ENCODE results near the gene RAVER1. TPM values are rescaled to one million over a fixed set of nuclear protein-coding genes. Genes with fewer than 3 reads are reported as not detected.

The RAVER1 gene
- total and polyA plus RNA-seq, 3 donors from 2014 or later: 32.3 to 49.6 (median 34.5) TPM

DNA sequence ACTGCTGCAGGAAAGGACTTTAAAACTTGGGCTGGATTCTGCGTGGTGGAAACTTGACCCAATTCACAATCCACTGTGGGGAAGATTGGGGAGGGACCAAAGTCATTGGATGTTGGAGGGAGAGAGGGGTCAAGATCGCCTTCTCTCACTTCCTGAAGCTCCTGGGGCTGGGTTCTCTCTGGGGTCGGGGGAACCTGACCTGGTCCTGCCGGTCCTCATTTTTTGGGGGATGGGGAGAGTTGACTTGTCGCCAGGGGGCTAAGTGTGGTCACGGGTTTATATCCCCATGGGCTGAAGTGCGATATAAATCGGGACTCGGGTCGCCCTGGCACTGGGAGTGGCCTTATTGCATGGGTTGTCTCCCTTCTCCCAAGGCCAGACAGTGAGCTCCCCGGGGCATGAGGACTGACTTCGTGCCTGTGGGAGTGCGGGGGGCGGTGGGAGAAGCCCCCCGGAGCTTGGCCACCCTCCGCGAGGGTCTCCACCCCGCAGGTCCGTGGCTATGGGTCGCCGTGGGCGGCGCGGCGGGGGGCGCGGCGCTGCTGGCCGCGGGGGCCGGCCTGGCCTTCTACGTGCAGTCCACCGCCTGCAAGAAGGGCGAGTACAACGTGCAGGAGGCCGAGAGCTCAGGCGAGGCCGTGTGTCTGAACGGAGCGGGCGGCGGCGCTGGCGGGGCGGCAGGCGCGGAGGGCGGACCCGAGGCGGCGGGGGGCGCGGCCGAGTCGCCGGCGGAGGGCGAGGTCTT, 37.3 kb downstream of the RAVER1 start:
- intact Hi-C loops (cut with DNase I; ENCODE audit: low total_unique reads): no loop called here
- Histone ChIP-seq H3K4me1 (peaks cover 11% of the 10 kb centered on the region), H3K27me3 (peaks cover 5% of the 10 kb centered on the region), H3K9me3 (no peaks in the 10 kb centered on the region), H3K27ac (no peak overlapping the region), H3K4me3 (no peak overlapping the region), H3K36me3 (ENCODE audit: low read depth, missing control alignments) (no peaks in the 10 kb centered on the region)
- DNase-seq: no peak
- WGBS, 2 donors: 4 to 9% methylated on average over 5 to 47 of the region's 58 CpGs
- TF ChIP-seq, protein P1, sequence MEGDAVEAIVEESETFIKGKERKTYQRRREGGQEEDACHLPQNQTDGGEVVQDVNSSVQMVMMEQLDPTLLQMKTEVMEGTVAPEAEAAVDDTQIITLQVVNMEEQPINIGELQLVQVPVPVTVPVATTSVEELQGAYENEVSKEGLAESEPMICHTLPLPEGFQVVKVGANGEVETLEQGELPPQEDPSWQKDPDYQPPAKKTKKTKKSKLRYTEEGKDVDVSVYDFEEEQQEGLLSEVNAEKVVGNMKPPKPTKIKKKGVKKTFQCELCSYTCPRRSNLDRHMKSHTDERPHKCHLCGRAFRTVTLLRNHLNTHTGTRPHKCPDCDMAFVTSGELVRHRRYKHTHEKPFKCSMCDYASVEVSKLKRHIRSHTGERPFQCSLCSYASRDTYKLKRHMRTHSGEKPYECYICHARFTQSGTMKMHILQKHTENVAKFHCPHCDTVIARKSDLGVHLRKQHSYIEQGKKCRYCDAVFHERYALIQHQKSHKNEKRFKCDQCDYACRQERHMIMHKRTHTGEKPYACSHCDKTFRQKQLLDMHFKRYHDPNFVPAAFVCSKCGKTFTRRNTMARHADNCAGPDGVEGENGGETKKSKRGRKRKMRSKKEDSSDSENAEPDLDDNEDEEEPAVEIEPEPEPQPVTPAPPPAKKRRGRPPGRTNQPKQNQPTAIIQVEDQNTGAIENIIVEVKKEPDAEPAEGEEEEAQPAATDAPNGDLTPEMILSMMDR (IDR thresholded peaks at IDR 0.05): no peak
- no peak for TF ChIP-seq POLR2A (IDR thresholded peaks at IDR 0.05)

DNA sequence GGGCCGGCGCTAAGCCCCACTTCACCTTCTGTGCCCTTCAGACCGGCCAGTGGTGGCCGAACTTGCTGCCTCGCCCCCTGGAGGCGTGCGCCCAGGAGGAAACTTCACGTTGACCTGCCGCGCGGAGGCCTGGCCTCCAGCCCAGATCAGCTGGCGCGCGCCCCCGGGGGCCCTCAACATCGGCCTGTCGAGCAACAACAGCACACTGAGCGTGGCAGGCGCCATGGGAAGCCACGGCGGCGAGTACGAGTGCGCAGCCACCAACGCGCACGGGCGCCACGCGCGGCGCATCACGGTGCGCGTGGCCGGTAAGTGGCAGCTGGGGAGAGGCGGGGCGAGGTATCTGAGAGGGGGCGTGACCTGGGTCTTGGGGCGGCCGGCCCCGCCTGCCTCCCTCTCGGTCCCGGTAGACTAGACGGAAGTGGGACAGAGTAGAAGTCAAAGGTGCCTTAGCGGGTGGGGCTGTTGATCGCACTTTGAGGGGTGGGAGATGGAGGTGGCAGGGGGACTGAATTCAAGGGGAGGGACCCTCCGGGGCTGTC, 38.0 kb downstream of the RAVER1 start:
- DNase-seq: peak; percentile 39
- WGBS, 2 donors: 0 to 2% methylated on average over 10 to 43 of the region's 48 CpGs
- H3K4me1 ChIP-seq: peaks cover 17% of the 10 kb centered on the region
- no peak for TF ChIP-seq POLR2A (IDR thresholded peaks at IDR 0.05)
- TF ChIP-seq, protein P1 (IDR thresholded peaks at IDR 0.05): no peak
- H3K27me3 ChIP-seq: peaks cover 5% of the 10 kb centered on the region
- no peaks in the 10 kb centered on the region for H3K36me3 ChIP-seq (ENCODE audit: low read depth, missing control alignments)
- intact Hi-C loops (cut with DNase I; ENCODE audit: low total_unique reads): no loop called here
- H3K9me3 ChIP-seq: no peaks in the 10 kb centered on the region
- no peak overlapping the region for H3K27ac ChIP-seq
- no peak overlapping the region for H3K4me3 ChIP-seq

DNA sequence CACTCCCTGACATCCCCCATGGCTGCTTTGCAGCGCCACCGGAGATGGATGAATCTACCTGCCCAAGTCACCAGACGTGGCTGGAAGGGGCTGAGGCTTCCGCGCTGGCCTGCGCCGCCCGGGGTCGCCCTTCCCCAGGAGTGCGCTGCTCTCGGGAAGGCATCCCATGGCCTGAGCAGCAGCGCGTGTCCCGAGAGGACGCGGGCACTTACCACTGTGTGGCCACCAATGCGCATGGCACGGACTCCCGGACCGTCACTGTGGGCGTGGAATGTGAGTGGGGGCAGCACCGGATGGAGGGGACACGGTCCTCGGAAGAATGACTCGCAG, 39.0 kb downstream of the RAVER1 start:
- no peak overlapping the region for H3K4me3 ChIP-seq
- H3K4me1 ChIP-seq: peaks cover 26% of the 10 kb centered on the region
- H3K36me3 ChIP-seq (ENCODE audit: low read depth, missing control alignments): no peaks in the 10 kb centered on the region
- H3K27me3 ChIP-seq: peaks cover 5% of the 10 kb centered on the region
- DNase-seq: no peak
- H3K27ac ChIP-seq: no peak overlapping the region
- TF ChIP-seq POLR2A (IDR thresholded peaks at IDR 0.05): no peak
- TF ChIP-seq, protein P1 (IDR thresholded peaks at IDR 0.05): no peak
- H3K9me3 ChIP-seq: no peaks in the 10 kb centered on the region
- intact Hi-C loops (cut with DNase I; ENCODE audit: low total_unique reads): no loop called here
- WGBS, 2 donors: 0 to 8% methylated on average over 2 to 25 of the region's 25 CpGs

DNA sequence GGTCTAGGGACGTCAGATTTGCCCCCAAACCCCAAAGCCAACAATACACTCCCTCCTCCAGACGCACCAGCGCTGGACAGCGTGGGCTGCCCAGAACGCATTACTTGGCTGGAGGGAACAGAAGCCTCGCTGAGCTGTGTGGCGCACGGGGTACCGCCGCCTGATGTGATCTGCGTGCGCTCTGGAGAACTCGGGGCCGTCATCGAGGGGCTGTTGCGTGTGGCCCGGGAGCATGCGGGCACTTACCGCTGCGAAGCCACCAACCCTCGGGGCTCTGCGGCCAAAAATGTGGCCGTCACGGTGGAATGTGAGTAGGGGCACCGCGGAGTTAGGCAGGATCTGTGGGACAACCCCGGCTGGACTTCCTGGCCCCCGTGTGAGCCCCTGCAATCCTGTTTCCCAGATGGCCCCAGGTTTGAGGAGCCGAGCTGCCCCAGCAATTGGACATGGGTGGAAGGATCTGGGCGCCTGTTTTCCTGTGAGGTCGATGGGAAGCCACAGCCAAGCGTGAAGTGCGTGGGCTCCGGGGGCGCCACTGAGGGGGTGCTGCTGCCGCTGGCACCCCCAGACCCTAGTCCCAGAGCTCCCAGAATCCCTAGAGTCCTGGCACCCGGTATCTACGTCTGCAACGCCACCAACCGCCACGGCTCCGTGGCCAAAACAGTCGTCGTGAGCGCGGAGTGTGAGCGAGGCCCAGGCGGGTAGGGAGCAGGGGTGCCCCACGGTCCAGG, 39.5 kb downstream of the RAVER1 start:
- no peak for DNase-seq
- intact Hi-C loops (cut with DNase I; ENCODE audit: low total_unique reads): no loop called here
- H3K36me3 ChIP-seq (ENCODE audit: low read depth, missing control alignments): no peaks in the 10 kb centered on the region
- no peak overlapping the region for H3K27ac ChIP-seq
- H3K9me3 ChIP-seq: no peaks in the 10 kb centered on the region
- H3K27me3 ChIP-seq: peaks cover 5% of the 10 kb centered on the region
- no peak for TF ChIP-seq POLR2A (IDR thresholded peaks at IDR 0.05)
- TF ChIP-seq, protein P1 (IDR thresholded peaks at IDR 0.05): no peak
- WGBS, 2 donors: 4 to 15% methylated on average over 26 to 49 of the region's 49 CpGs
- peaks cover 32% of the 10 kb centered on the region for H3K4me1 ChIP-seq
- H3K4me3 ChIP-seq: no peak overlapping the region
